ENCODE data around the gene PAGR1. TPM values are rescaled to one million over a fixed set of nuclear protein-coding genes. Genes with fewer than 3 reads are reported as not detected.

Gene PAGR1
- total and polyA plus RNA-seq, 2 of the 13 experiments (the other 11 are each of a cell fraction or from before 2014, with no cell fraction given): 9.8 to 66.4 TPM

- TF ChIP-seq ZNF563 (CRISPR knock-in tag; IDR thresholded peaks at IDR 0.05): peak; percentile 73; the same call in 1 of the 2 replicates
- peak; percentile 92; the same call in 1 of the 2 replicates for TF ChIP-seq ZNF691 (CRISPR knock-in tag; IDR thresholded peaks at IDR 0.05; ENCODE audit: borderline replicate concordance, low read depth)
- 0 out of 2 replicates have a peak, but pooled peaks have one; percentile 29 for TF ChIP-seq MAZ (IDR thresholded peaks at IDR 0.05; ENCODE audit: borderline replicate concordance, low read depth, low read length)
- TF ChIP-seq MAZ (CRISPR knock-in tag; IDR thresholded peaks at IDR 0.05; ENCODE audit: low read depth): peak; percentile 84
- peak; percentile 21; the same call in 1 of the 2 replicates for TF ChIP-seq HNF1B (CRISPR knock-in tag; IDR thresholded peaks at IDR 0.05)
- no peak for TF ChIP-seq RFX5 (IDR thresholded peaks at IDR 0.05; ENCODE audit: low read depth, low read length)
- TF ChIP-seq AKNA (CRISPR knock-in tag; IDR thresholded peaks at IDR 0.05; ENCODE audit: borderline replicate concordance): no peak
- TF ChIP-seq MXD1 (CRISPR knock-in tag; IDR thresholded peaks at IDR 0.05): no peak
- peak; percentile 58; the same call in 1 of the 2 replicates for TF ChIP-seq NFKB2 (CRISPR knock-in tag; IDR thresholded peaks at IDR 0.05; ENCODE audit: borderline replicate concordance)
- peak; percentile 99 for TF ChIP-seq CTCF (CRISPR knock-in tag; IDR thresholded peaks at IDR 0.05)
- TF ChIP-seq CREB1 (IDR thresholded peaks at IDR 0.05): no peak
- TF ChIP-seq CREB1 (CRISPR knock-in tag; IDR thresholded peaks at IDR 0.05): no peak
- TF ChIP-seq PHF8 (CRISPR knock-in tag; IDR thresholded peaks at IDR 0.05): peak; percentile 42; the same call in 1 of the 2 replicates
- TF ChIP-seq ZKSCAN5 (CRISPR knock-in tag; IDR thresholded peaks at IDR 0.05): no peak
- 0 out of 2 replicates have a peak, but pooled peaks have one; percentile 53 for TF ChIP-seq THRA (CRISPR knock-in tag; IDR thresholded peaks at IDR 0.05; ENCODE audit: borderline replicate concordance)
- no peak for TF ChIP-seq NR2C2 (CRISPR knock-in tag; IDR thresholded peaks at IDR 0.05; ENCODE audit: borderline replicate concordance)
These were observed 32.7 kb downstream of the PAGR1 start (continued) for GRCh38 chr16:29848420-29849297.

Measured in HepG2 (cell line).